ENCODE measurements around the gene SPTAN1.

The SPTAN1 gene

DNA sequence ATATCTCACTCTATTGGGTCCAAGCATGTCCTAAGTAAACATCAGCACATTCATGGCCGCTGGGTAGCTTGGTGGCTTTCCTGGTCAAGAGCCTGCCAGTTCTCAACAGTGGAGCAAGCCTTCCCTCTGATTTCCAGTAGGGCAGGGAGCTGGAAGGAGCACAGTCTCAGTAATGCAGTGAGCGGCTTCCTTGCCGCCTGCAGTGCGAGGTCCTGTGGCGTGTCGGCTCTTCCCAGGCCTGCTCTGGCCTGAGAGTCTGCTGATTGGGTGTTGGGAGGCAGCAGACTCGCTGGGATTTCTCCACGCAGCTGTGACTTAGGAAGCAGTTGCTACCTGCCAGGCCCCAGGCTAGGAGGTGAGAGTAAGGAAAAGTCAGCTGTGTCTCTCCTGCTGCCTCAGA lies 51.3 kb downstream of the SPTAN1 start:
- H3K4me1 ChIP-seq (ENCODE audit: control insufficient read depth, insufficient read depth, low read length, poor library complexity, severe bottlenecking): no peaks in the 10 kb centered on the region
- no peak overlapping the region for H3K4me3 ChIP-seq (ENCODE audit: extremely low read depth, insufficient read depth, low read length, poor library complexity, severe bottlenecking)
- 94 to 100% methylated on average over 3 to 8 of the region's 8 CpGs for WGBS, 2 experiments (ENCODE audit: insufficient coverage in 2 of 2)
- H3K27ac ChIP-seq (ENCODE audit: low read depth, low read length, severe bottlenecking): no peak overlapping the region
- H3K36me3 ChIP-seq (ENCODE audit: control insufficient read depth, insufficient read depth, low read length): peaks cover 93% of the 10 kb centered on the region
- H3K9me3 ChIP-seq (ENCODE audit: control insufficient read depth, low read length): no peaks in the 10 kb centered on the region

DNA sequence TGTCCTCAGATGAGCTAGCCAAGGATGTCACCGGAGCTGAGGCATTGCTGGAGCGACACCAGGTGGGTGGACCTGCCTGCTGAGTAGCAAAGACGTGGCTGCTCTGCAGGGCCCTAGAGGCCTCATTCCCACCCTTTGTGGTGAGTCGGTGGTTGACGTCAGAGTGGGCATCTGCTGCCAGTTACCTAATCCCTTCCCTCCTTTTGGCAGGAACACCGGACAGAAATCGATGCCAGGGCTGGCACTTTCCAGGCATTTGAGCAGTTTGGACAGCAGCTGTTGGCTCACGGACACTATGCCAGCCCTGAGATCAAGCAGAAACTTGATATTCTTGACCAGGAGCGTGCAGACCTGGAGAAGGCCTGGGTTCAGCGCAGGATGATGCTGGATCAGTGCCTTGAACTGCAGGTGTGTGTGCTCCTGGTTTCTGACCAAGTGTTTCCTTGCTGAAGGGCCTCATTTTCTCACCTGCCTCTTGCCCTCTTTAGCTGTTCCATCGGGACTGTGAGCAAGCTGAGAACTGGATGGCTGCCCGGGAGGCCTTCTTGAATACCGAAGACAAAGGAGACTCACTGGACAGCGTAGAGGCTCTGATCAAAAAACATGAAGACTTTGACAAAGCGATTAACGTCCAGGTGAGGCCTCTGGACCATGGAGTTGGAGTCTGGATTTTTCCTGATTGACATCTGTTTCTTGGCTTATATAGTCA lies 55.4 kb downstream of the SPTAN1 start:
- Histone ChIP-seq H3K27ac (ENCODE audit: low read depth, low read length, severe bottlenecking) (no peak overlapping the region), H3K4me1 (ENCODE audit: control insufficient read depth, insufficient read depth, low read length, poor library complexity, severe bottlenecking) (no peaks in the 10 kb centered on the region), H3K36me3 (ENCODE audit: control insufficient read depth, insufficient read depth, low read length) (peaks cover 94% of the 10 kb centered on the region), H3K9me3 (ENCODE audit: control insufficient read depth, low read length) (no peaks in the 10 kb centered on the region), H3K4me3 (ENCODE audit: extremely low read depth, insufficient read depth, low read length, poor library complexity, severe bottlenecking) (no peak overlapping the region)
- WGBS, 2 experiments (ENCODE audit: insufficient coverage in 2 of 2): 91 to 94% methylated on average over 14 to 16 of the region's 16 CpGs

DNA sequence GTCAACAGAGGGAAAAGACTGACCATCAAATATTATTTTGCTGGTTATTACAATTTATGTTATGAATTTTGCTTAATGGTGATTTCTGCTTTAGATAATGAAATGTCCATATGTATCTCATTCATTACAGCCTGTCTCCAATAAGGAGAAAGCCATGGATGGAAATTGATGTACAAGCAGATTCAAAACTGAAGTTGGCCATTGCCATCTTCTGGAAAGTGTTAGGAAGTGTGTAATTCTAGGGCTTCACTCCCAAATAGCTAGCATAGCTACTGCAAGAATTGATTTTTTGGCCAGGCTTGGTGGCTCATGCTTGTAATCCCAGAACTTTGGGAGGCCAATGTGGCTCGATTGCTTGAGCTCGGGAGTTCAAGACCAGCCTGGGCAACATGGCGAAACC lies 58.5 kb downstream of the SPTAN1 start:
- Histone ChIP-seq H3K27ac (ENCODE audit: low read depth, low read length, severe bottlenecking) (no peak overlapping the region), H3K36me3 (ENCODE audit: control insufficient read depth, insufficient read depth, low read length) (peaks cover 98% of the 10 kb centered on the region), H3K4me1 (ENCODE audit: control insufficient read depth, insufficient read depth, low read length, poor library complexity, severe bottlenecking) (no peaks in the 10 kb centered on the region), H3K4me3 (ENCODE audit: extremely low read depth, insufficient read depth, low read length, poor library complexity, severe bottlenecking) (no peak overlapping the region), H3K9me3 (ENCODE audit: control insufficient read depth, low read length) (no peaks in the 10 kb centered on the region)
- 100% methylated on average over 3 of the region's 3 CpGs; no CpG with 5 or more reads in 1 of the 2 experiments for WGBS, 2 experiments (ENCODE audit: insufficient coverage in 2 of 2)

DNA sequence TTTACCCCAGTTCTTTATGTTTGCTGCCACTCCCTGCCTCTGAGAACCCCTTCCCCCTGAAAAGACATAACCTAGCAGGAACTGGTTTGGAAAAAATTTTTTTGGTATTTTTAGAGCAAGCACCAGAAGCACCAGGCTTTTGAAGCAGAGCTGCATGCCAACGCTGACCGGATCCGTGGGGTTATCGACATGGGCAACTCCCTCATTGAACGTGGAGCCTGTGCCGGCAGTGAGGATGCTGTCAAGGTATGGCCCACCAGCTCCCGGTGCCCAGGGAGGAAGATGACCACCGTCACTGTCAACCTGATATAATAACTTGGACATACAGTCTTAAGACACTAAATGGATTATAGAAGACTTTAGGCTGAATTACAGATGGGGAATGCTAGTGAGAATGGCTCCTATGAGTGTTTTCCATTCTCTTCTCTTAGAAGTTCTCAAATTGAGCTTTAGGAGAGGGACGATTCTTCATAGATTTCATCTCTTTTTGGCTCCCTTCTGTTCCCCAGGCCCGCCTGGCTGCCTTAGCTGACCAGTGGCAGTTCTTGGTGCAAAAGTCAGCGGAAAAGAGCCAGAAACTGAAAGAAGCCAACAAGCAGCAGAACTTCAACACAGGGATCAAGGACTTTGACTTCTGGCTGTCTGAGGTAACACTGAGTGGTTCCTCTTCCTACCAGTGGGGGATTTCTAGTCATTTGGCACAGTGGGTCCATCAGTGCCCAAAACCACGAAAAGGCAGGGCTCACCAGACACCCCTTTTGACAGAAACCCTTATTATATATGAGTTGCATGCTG lies 59.4 kb downstream of the SPTAN1 start:
- Histone ChIP-seq H3K4me1 (ENCODE audit: control insufficient read depth, insufficient read depth, low read length, poor library complexity, severe bottlenecking) (no peaks in the 10 kb centered on the region), H3K9me3 (ENCODE audit: control insufficient read depth, low read length) (no peaks in the 10 kb centered on the region), H3K36me3 (ENCODE audit: control insufficient read depth, insufficient read depth, low read length) (peaks cover 98% of the 10 kb centered on the region), H3K4me3 (ENCODE audit: extremely low read depth, insufficient read depth, low read length, poor library complexity, severe bottlenecking) (no peak overlapping the region), H3K27ac (ENCODE audit: low read depth, low read length, severe bottlenecking) (no peak overlapping the region)
- 95% methylated on average over 7 to 8 of the region's 12 CpGs for WGBS, 2 experiments (ENCODE audit: insufficient coverage in 2 of 2)

DNA sequence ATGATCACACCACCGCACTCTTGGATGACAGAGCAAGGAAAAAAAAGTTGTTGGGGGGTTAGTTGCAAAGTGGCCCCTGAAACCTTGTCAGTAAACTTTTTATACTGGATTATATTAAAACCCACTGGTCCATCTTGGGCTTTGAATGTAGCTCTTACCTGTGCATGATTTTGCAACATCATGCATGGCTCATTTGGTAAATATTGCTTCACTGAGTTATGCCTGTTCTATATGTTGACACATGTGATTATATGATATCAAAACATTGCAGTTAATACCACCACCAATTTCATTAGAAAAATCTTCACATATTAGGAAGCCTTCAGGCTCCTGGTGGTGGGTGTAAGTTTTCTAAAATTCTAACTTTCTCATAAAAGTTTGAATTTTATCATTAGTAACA lies 62.3 kb downstream of the SPTAN1 start:
- H3K4me1 ChIP-seq (ENCODE audit: control insufficient read depth, insufficient read depth, low read length, poor library complexity, severe bottlenecking): no peaks in the 10 kb centered on the region
- no peak overlapping the region for H3K4me3 ChIP-seq (ENCODE audit: extremely low read depth, insufficient read depth, low read length, poor library complexity, severe bottlenecking)
- no peaks in the 10 kb centered on the region for H3K9me3 ChIP-seq (ENCODE audit: control insufficient read depth, low read length)
- no CpG with 5 or more reads among the region's 1 CpG for WGBS, 2 experiments (ENCODE audit: insufficient coverage in 2 of 2)
- peaks cover 95% of the 10 kb centered on the region for H3K36me3 ChIP-seq (ENCODE audit: control insufficient read depth, insufficient read depth, low read length)
- H3K27ac ChIP-seq (ENCODE audit: low read depth, low read length, severe bottlenecking): no peak overlapping the region

DNA sequence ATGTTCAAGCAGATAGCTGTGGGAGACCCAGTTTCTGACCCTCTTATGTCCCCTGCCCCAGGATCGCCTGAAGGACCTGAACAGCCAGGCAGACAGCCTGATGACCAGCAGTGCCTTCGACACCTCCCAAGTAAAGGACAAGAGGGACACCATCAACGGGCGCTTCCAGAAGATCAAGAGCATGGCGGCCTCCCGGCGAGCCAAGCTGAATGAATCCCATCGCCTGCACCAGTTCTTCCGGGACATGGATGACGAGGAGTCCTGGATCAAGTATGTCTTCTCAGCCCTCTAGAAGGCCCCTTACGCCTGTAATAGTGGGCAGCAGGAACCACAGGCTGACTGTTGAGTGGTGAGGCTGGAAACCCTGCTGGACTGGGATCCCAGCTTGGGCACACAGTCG lies 63.2 kb downstream of the SPTAN1 start:
- no peaks in the 10 kb centered on the region for H3K4me1 ChIP-seq (ENCODE audit: control insufficient read depth, insufficient read depth, low read length, poor library complexity, severe bottlenecking)
- no peaks in the 10 kb centered on the region for H3K9me3 ChIP-seq (ENCODE audit: control insufficient read depth, low read length)
- H3K27ac ChIP-seq (ENCODE audit: low read depth, low read length, severe bottlenecking): no peak overlapping the region
- H3K4me3 ChIP-seq (ENCODE audit: extremely low read depth, insufficient read depth, low read length, poor library complexity, severe bottlenecking): no peak overlapping the region
- peaks cover 95% of the 10 kb centered on the region for H3K36me3 ChIP-seq (ENCODE audit: control insufficient read depth, insufficient read depth, low read length)
- WGBS, 2 experiments (ENCODE audit: insufficient coverage in 2 of 2): 91 to 95% methylated on average over 10 to 11 of the region's 12 CpGs

DNA sequence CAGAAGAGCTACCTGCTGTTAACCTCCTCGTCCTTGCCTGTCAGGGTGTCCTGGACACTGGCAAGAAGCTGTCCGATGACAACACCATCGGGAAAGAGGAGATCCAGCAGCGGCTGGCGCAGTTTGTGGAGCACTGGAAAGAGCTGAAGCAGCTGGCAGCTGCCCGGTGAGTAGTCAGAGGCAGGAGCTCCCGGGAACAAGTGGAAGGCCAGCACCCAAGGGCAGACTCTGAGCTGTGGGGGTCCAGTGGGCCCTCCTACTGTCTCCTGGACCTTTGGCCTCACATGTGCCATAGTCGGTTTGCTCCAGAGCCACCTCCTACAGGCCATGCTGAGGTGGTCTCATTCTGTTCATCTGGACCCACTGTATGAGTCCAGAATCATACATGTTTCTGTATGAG lies 65.6 kb downstream of the SPTAN1 start:
- 92 to 94% methylated on average over 8 of the region's 8 CpGs for WGBS, 2 experiments (ENCODE audit: insufficient coverage in 2 of 2)
- no peaks in the 10 kb centered on the region for H3K4me1 ChIP-seq (ENCODE audit: control insufficient read depth, insufficient read depth, low read length, poor library complexity, severe bottlenecking)
- peaks cover 97% of the 10 kb centered on the region for H3K36me3 ChIP-seq (ENCODE audit: control insufficient read depth, insufficient read depth, low read length)

GRCh38 chr9:128619127-128619526 lies 66.7 kb downstream of the SPTAN1 start:
- WGBS, 2 experiments (ENCODE audit: insufficient coverage in 2 of 2): 95 to 100% methylated on average over 6 of the region's 6 CpGs
- Histone ChIP-seq H3K4me1 (ENCODE audit: control insufficient read depth, insufficient read depth, low read length, poor library complexity, severe bottlenecking) (no peaks in the 10 kb centered on the region), H3K4me3 (ENCODE audit: extremely low read depth, insufficient read depth, low read length, poor library complexity, severe bottlenecking) (no peak overlapping the region), H3K36me3 (ENCODE audit: control insufficient read depth, insufficient read depth, low read length) (peaks cover 96% of the 10 kb centered on the region), H3K9me3 (ENCODE audit: control insufficient read depth, low read length) (no peaks in the 10 kb centered on the region), H3K27ac (ENCODE audit: low read depth, low read length, severe bottlenecking) (no peak overlapping the region)

More for the DNA sequence above, 65.6 kb downstream of the SPTAN1 start:
- Histone ChIP-seq H3K27ac (ENCODE audit: low read depth, low read length, severe bottlenecking) (no peak overlapping the region), H3K4me3 (ENCODE audit: extremely low read depth, insufficient read depth, low read length, poor library complexity, severe bottlenecking) (no peak overlapping the region), H3K9me3 (ENCODE audit: control insufficient read depth, low read length) (no peaks in the 10 kb centered on the region)

DNA sequence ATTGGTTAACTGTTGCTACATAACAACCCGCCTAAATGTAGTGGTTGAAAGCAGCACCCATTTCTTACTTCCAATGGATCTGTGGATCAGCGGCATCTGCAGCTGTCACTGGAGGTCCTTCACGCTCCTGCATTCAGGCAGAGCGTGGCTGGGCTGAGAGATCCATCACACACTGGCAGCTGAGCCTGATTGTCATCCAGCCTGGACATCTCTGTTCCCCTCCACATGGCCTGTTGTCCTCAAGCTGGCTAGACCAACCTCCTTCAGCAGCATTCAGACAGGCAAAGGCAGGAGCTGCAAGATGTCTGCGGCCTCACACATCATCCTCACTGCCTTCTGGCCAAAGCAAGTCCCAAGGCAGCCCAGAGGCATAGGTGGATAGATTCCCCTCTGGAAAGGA lies 67.4 kb downstream of the SPTAN1 start:
- no peak overlapping the region for H3K4me3 ChIP-seq (ENCODE audit: extremely low read depth, insufficient read depth, low read length, poor library complexity, severe bottlenecking)
- H3K4me1 ChIP-seq (ENCODE audit: control insufficient read depth, insufficient read depth, low read length, poor library complexity, severe bottlenecking): no peaks in the 10 kb centered on the region
- H3K9me3 ChIP-seq (ENCODE audit: control insufficient read depth, low read length): no peaks in the 10 kb centered on the region
- no peak overlapping the region for H3K27ac ChIP-seq (ENCODE audit: low read depth, low read length, severe bottlenecking)
- 94% methylated on average over 4 to 5 of the region's 5 CpGs for WGBS, 2 experiments (ENCODE audit: insufficient coverage in 2 of 2)
- H3K36me3 ChIP-seq (ENCODE audit: control insufficient read depth, insufficient read depth, low read length): peaks cover 96% of the 10 kb centered on the region

- 96 to 97% methylated on average over 5 to 7 of the region's 14 CpGs for WGBS, 2 experiments (ENCODE audit: insufficient coverage in 2 of 2)
- no peak overlapping the region for H3K27ac ChIP-seq (ENCODE audit: low read depth, low read length, severe bottlenecking)
- no peaks in the 10 kb centered on the region for H3K9me3 ChIP-seq (ENCODE audit: control insufficient read depth, low read length)
- no peaks in the 10 kb centered on the region for H3K4me1 ChIP-seq (ENCODE audit: control insufficient read depth, insufficient read depth, low read length, poor library complexity, severe bottlenecking)
- peaks cover 92% of the 10 kb centered on the region for H3K36me3 ChIP-seq (ENCODE audit: control insufficient read depth, insufficient read depth, low read length)
- no peak overlapping the region for H3K4me3 ChIP-seq (ENCODE audit: extremely low read depth, insufficient read depth, low read length, poor library complexity, severe bottlenecking)
Measured at GRCh38 chr9:128621730-128622455, 69.5 kb downstream of the SPTAN1 start.

Data from mesodermal cell (in vitro differentiated cells).